ENCODE measurements around the gene SCEL.
A peak's percentile ranks its signal among the peaks of the same experiment; 100 is the strongest.

Gene SCEL

DNA sequence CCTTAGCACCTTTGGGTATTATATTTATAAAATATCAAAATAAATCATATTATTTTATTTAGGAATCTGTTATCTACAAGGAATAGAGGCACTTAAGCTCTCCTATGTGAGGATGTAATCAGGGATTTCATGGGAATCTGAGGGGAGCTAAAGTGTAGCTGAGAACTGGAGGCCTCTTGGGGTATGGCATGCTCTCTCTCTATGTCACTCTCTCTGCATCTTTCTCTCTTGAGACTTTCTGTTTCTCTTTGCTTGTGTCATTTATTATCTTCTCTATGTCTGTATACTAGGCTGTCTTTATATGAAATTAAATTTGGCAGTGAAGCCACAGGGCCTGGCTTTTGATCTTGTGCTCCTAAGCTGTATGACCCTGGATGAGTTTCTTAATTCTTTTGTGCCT lies 37.7 kb upstream of the SCEL start:
- H3K9me3 ChIP-seq, result no peaks in the 10 kb centered on the region
- H3K4me3 ChIP-seq (ENCODE audit: low read depth, low read length), result no peak overlapping the region
- no peaks in the 10 kb centered on the region for H3K36me3 ChIP-seq
- TF ChIP-seq, protein P1, sequence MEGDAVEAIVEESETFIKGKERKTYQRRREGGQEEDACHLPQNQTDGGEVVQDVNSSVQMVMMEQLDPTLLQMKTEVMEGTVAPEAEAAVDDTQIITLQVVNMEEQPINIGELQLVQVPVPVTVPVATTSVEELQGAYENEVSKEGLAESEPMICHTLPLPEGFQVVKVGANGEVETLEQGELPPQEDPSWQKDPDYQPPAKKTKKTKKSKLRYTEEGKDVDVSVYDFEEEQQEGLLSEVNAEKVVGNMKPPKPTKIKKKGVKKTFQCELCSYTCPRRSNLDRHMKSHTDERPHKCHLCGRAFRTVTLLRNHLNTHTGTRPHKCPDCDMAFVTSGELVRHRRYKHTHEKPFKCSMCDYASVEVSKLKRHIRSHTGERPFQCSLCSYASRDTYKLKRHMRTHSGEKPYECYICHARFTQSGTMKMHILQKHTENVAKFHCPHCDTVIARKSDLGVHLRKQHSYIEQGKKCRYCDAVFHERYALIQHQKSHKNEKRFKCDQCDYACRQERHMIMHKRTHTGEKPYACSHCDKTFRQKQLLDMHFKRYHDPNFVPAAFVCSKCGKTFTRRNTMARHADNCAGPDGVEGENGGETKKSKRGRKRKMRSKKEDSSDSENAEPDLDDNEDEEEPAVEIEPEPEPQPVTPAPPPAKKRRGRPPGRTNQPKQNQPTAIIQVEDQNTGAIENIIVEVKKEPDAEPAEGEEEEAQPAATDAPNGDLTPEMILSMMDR (IDR thresholded peaks at IDR 0.05; ENCODE audit: low read depth, low read length), result no peak
- no peak for DNase-seq
- H3K27me3 ChIP-seq, result no peaks in the 10 kb centered on the region
- peaks cover 24% of the 10 kb centered on the region for H3K4me1 ChIP-seq

DNA sequence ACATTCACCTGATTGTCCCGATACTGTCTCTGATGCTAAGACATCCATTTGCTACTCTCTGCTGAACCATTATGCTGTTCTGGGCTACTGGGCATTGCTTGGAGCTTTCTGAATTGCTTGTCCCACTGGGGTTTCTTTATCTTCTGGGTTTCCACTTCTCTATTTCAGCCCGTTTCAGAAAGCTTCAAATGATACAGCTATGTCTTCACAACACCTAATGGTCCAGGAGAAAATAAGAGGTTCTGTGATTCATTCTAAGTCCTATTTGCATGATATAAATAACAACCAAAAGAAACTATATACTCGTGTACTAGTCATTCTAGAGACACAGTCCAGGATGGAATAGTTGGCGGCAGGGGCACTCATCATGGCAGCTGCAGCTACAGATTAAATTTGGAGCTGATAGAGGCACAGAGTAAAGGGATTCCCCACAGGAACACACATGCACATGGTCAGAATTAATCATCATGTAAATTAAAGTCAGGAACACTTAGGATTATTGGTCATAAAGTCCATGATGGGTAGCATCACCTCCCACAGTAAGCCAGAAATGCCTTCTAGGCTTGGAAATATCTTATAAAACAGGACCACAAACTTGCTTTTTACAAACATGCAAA lies 33.3 kb upstream of the SCEL start:
- peak; percentile 29 for DNase-seq
- Histone ChIP-seq H3K36me3 (no peaks in the 10 kb centered on the region), H3K9me3 (no peaks in the 10 kb centered on the region), H3K4me1 (peaks cover 18% of the 10 kb centered on the region), H3K27me3 (no peaks in the 10 kb centered on the region), H3K4me3 (ENCODE audit: low read depth, low read length) (no peak overlapping the region)
- TF ChIP-seq, protein P1 (IDR thresholded peaks at IDR 0.05; ENCODE audit: low read depth, low read length), result no peak

DNA sequence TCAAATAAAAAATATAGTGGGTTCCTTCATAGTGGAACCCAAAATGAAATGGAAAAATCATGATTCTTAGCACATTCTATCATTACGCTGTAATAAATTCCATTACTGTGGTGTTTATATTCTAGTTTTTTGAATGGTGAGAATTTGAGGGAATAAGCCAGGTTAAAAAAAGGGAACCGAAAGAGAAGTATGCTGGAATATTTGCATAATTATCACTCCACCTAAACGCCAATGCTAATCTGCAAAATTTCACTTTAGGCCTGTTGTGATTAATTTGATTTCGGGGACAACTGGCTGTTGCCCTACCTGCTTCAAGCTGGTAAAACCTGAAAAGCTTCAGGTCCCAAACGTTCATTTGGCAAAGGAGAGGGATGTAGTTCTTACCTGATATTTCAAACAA lies 32.1 kb upstream of the SCEL start:
- H3K4me3 ChIP-seq (ENCODE audit: low read depth, low read length), result no peak overlapping the region
- H3K36me3 ChIP-seq, result no peaks in the 10 kb centered on the region
- H3K27me3 ChIP-seq, result no peaks in the 10 kb centered on the region
- no peak for DNase-seq
- TF ChIP-seq, protein P1 (IDR thresholded peaks at IDR 0.05; ENCODE audit: low read depth, low read length), result no peak
- H3K4me1 ChIP-seq, result peaks cover 17% of the 10 kb centered on the region
- H3K9me3 ChIP-seq, result no peaks in the 10 kb centered on the region

DNA sequence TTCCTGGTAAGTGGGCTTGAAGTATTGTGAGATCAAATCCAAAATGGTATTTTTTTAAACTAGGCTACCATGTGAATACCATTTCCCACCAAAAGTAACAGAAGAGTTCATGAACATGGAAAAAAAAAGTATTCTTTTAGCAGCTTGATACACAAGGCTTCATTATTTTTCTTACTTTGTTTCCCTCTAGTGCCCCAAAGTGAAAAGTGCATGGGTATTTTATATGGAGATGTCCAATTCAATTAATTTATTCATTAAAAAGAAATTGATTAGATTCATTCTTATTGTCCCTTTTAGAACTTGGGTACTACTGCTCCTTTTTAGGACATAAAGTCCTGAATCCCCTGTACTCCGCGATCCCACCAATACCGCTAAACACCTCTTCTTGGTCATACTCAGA lies 28.6 kb upstream of the SCEL start:
- no peak for DNase-seq
- H3K27me3 ChIP-seq, result no peaks in the 10 kb centered on the region
- no peaks in the 10 kb centered on the region for H3K36me3 ChIP-seq
- H3K4me3 ChIP-seq (ENCODE audit: low read depth, low read length), result no peak overlapping the region
- peaks cover 11% of the 10 kb centered on the region for H3K4me1 ChIP-seq
- TF ChIP-seq, protein P1 (IDR thresholded peaks at IDR 0.05; ENCODE audit: low read depth, low read length), result peak; percentile 13; the same call in 1 of the 2 replicates
- H3K9me3 ChIP-seq, result no peaks in the 10 kb centered on the region

DNA sequence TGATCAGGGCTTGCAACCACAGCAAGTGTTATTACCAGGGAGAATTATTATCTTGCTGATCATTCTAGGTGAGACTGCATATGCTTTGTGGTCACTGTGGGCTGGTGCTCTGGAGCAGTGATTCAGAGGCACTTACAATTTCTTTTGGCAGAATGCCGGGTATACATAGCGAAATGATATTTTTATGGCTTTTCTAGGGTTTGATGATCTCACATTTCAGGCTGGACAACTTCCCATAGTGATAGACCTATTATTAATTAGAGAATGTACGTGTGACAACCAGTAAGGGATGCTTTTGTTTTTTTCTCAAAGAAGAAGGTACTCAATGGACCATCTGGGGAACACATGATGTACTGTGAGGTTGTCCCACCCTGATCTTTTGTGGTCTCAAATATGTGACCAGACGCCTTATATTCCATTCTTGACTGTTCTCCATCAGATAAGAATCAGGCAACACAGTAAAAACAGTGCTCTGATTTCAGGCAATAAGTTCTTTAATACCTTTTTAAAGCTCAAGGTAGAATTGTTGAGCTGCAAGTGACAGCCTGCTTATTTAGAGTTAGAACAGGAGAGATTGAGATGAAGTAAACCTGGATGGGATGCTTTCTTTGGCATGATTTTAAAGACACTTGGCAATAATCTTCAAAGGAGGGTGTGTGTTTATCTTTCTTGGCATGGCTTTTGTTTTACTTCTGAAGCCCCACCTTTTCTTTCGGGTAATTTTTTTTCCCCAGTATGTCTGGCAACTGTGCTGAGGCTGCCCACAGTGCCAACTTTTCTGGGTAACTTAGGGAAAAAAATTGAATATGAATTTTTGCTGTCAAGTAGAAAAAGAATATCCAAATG lies 27.4 kb upstream of the SCEL start:
- Histone ChIP-seq H3K9me3 (no peaks in the 10 kb centered on the region), H3K36me3 (no peaks in the 10 kb centered on the region), H3K27me3 (no peaks in the 10 kb centered on the region), H3K4me1 (peaks cover 7% of the 10 kb centered on the region), H3K4me3 (ENCODE audit: low read depth, low read length) (no peak overlapping the region)
- TF ChIP-seq, protein P1 (IDR thresholded peaks at IDR 0.05; ENCODE audit: low read depth, low read length), result no peak
- peak; percentile 33 for DNase-seq

Measured in BE2C (cell line).